Fibroblast of skin of left biceps (primary cell): ENCODE measurements around the gene TMPRSS11E.
"Not testable (repeated sequence)": the region's sequence is repeated elsewhere in the genome, so short reads cannot be mapped to it uniquely, and the experiment has no call there.

ENCODE experiments used
- DNase-seq, 2 experiments: peaks; one replicate each; pipeline ENCODE4 v3.0.0-alpha.2; 2013; ENCODE audit warnings: low read depth in 2 of 2

TMPRSS11E gene

DNA sequence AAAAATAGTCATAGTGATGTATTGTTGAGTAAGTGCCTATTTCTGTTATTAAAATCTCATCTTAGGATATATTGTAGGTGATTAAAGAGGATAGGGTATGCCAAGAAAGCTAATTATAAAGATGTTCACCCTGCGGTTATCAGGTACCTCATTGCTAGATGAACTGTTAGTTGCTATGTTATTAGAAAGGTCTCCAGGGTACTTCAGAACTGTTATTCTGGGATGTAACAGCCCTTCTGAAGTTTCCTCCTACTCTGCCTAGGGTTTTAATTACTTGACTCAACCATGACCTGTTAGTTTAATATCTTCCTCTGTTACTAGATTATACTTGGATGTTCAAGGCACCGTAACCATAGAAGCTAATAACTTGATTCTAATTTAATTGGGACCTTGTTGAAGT is 15.4 kb downstream of the TMPRSS11E start:
- no peak for DNase-seq

DNA sequence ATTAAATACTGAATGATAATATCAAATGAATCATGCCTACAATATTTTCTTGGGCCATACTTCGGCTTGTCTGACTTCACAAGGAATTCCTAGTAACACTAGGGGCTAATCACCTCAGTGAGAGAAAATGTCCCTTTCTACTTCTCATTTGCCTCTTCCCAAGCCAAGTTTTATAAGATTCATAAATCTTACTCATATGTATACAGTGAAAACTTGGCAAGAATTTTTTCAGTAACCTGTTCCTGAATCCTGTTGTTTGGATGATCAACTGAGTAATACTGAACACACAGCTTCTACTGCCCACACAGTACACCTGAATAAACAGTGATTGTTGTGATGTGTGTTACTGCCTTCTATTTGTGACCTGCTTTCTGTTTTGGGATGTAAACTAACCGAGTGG is 16.5 kb downstream of the TMPRSS11E start:
- no peak for DNase-seq

DNA sequence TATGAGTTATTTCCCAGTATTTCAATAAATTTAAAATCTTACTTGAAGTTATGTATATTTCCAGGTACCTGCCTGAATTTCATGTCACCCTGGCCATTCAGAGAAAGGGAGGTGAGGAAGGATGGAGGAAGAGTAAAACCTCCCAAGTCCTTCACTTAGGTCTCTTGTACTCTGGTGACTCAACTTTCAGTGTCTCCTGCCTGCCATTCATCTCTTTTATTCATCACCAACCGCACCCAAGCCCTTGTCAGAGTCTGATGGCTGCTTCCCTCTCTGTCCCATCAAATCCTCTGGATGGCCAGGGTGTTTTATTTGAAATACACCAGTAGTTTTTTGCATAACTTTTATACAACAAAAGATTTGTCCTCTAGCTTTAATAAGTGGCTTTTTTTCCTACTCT is 17.8 kb downstream of the TMPRSS11E start:
- DNase-seq, result no peak

DNA sequence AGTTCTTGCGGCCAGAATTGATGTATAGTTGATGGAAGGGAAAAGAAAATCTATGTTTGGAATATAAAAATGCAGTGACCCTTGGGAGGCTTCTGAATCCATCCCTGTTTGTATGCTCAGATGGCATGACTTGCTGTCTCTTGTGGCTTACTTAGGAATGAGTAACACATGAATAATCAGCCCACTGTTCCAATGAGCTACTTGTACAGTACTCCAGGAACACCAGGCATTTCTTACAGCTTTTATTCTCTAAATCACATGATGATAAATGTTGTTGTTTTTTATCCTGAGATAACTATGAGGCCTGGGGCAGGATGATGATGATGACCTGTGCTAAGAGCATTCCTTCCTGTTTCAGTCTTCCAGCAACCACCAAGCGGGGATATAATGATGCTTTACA is 18.9 kb downstream of the TMPRSS11E start:
- DNase-seq, result peak; percentile 12 to 13

DNA sequence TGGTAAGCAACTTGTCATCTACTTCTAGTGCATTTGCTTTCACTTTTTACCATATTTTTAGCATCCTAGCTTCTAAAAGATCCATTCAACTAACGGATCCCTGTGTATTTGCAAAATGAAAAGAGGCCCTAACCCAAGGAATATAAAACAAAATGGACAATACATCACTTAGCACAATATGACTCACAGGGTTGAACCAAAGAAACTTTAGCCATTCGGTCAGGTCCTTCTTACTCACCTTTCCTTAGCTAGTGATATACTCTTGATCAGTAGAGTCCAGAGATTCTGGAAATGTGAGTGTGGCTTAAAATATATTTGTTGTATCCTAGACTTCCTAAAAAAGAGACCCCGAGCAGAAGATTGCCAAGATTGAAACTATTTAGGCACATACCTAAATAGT is 19.5 kb downstream of the TMPRSS11E start:
- DNase-seq, result no peak

DNA sequence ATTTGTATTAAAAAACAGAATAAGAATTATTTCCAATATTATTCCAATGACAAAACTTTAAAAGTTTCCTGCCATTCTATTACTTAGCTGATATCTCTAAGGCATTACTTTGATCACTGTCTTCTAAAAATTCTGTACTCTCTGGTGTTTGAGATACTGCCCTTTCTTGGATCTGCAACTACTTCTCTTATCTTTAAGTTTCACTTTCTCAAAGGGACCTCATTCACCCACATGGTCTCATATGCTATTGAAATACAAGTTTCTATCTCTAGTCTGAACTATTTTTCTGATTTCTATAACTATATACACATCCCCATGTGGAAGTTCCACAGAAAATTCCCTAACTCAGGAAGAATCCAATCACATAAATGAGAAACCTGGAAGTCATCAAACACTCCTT is 22.2 kb downstream of the TMPRSS11E start:
- DNase-seq, result no peak

DNA sequence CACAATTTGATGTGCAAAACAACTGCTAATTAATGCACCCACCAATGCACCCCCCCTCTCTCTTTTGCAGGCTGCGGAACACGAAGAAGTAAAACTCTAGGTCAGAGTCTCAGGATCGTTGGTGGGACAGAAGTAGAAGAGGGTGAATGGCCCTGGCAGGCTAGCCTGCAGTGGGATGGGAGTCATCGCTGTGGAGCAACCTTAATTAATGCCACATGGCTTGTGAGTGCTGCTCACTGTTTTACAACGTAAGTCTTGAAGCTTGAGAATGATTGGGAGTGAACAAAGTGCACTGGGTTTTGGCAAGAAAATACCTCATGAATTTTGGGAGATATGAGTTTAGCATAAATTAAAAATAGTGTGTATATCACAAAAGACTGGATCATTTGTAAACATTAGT is 28.9 kb downstream of the TMPRSS11E start:
- DNase-seq, result peak; percentile 10 to 12

DNA sequence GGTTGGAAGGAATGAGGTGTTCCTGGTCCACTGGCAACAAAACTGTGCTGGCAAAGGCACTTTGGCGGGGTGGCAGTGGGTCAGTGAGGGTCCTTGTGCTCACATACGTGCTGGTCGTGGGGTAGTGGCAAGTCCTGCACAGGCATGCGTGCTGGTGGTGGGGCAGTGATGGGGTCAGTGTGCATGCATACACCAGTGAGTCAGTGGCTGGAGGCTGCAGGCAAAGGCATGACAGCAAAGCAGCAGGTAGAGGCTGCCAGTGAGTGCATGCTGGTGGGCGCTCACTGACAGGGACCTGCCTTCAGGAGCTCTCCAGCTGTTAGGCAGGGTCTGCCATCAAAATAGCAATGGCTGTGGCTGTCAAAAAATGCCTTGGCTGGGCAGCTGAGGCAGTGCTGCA is 42.1 kb downstream of the TMPRSS11E start:
- no peak for DNase-seq

DNA sequence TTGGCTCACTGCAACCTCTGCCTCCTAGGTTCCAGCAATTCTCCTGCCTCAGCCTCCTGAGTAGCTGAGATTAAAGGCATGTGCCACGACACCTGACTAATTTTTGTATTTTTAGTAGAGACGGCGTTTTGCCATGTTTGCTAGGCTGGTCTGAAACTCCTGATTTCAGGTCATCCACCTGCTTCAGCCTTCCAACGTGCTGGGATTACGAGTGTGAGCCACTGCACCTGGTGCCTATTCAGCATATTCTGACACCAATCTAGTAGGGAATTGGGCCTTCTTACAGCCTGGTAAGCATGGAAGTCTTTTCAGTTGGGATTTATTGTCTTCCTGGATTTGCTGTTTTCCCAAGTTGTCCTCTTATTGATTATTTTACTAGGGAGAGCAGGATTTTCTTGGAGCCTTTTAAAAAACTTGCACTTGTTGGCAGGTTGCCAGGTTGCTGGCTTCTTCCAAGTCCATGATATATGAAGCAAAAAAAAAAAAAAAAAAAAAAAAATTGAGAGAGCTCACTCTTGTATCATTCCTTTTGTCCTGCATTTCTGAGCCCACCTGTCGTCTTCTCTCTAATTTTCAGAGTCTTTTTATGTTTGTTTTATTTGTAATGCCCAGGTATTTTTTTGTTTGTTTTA is 43.7 kb downstream of the TMPRSS11E start:
- DNase-seq, result no peak

DNA sequence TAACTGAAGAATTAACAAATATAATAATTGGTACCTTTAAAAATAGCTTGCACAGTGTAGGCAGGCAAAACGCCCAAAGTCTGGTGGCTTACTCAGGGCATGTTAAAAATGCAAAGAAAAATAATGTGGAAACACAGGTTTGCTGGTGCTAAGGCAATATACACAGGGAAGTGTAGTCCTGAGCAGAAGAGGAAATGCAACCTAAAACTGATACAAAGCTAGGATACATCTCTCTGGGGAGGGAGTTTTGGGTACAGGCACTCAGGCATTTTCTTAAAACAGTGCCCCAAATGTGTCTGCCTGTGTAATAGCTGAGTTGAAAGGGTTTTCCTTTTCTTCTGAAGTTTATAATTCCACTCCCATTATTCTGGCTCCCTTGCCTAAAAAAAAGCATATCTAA is 47.4 kb downstream of the TMPRSS11E start:
- no peak for DNase-seq

DNA sequence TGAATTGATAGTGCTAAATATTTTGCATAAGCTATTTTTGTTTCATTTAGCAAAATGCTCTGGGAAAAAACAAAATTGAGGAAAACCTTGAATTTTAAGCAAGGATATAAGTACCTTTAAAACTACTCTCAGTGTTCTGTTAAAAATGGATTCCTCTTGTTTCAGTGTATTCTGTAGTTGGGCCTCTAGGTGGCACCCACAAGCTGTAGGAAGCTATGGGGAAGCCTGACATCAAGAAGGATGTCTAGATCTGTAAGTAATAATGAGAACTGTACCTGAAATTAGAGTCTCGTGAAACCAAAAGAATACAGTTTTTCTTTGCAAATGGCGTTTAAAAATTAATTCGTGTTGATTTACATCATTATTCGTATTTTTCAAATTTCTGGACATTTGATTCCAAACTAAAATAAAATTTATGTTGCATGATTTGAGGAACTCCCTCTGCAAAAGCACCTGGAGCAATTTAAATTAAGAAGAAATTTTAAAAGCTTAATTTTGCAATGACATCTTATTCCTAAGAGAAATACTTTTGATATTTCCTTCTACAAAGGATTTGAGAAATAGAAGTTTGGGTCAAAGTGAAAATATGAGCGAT is 51.2 kb downstream of the TMPRSS11E start:
- peak; percentile 12 to 16 for DNase-seq

DNA sequence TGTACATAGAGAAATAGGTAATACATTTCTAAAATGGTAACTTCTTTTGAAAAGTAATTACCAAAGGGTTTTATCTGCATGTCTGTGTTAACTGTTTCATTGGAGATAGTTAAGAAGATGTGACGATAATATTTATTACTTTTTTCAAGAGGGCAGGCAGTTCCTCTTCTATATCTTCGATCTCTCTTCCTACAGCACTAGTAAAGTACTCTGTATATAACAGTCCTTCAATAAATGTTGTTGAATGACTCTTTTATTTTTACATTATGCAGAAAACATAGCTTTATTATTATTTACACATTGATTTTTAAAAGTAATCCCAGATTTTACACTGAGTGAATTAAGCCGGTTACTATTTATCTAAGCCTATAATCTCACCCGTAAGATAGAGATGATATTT is 51.8 kb downstream of the TMPRSS11E start:
- no peak for DNase-seq

DNA sequence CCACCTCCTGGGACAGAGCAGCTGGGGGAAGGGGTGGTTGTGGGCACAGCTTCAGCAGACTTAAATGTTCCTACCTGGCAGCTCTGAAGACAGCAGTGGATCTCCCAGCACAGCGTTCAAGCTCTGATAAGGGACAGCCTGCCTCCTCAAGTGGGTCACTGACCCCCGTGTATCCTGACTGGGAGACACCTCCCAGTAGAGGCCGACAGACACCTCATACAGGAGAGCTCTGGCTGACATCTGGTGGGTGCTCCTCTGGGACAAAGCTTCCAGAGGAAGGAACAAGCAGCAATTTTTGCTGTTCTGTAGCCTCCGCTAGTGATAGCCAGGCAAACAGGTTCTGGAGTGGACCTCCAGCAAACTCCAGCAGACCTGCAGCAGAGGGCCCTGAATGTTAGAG is 56.2 kb downstream of the TMPRSS11E start:
- DNase-seq, result not testable (repeated sequence)

DNA sequence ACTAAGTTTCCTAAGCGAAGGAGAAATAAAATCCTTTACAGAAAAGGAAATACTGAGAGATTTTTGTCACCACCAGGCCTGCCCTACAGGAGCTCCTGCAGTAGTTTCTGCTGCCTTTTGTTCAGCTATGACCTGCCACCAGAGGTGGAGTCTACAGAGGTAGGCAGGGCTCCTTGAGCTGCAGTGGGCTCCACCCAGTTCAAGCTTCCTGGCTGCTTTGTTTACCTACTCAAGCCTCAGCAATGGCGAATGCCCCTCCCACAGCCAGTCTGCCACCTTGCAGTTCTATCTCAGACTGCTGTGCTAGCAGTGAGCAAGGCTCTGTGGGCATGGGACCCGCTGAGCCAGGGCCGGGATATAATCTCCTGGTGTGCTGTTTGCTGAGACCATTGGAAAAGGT is 57.6 kb downstream of the TMPRSS11E start:
- not testable (repeated sequence) for DNase-seq

DNA sequence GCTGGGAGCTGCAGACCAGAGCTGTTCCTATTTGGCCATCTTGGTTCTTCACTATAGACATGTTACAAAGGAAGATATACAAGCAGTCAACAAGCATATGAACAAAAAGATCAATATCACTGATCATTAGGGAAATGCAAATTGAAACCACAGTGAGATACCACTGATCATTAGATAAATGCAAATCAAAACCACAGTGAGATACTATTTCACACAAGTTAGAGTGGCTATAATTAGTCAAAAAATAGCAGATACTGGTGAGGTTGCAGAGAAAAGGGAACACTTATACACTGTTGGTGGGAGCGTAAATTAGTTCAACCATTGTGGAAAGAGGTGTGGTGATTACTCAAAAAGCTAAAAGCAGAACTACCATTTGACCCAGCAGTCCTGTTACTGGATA is 58.2 kb downstream of the TMPRSS11E start:
- DNase-seq, result not testable (repeated sequence)

DNA sequence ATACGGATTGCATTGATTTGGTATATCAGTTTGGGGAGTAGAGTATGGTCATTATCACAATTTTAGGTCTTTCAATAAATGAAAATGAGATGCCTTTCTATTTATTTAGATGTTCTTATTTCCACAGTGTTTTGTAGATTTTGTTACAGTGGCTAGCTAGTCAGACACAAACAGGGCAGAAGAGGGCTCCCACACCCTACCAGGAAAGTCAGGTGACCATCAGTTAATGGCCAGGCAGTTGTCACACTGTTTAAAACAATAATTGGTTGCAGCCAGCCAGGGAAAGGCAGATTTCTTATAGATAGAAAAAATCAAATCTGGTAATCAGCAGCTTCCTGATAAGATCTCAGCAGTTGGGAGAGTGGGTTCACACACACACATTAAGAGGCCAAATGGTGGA is 71.6 kb downstream of the TMPRSS11E start:
- DNase-seq, result no peak

DNA sequence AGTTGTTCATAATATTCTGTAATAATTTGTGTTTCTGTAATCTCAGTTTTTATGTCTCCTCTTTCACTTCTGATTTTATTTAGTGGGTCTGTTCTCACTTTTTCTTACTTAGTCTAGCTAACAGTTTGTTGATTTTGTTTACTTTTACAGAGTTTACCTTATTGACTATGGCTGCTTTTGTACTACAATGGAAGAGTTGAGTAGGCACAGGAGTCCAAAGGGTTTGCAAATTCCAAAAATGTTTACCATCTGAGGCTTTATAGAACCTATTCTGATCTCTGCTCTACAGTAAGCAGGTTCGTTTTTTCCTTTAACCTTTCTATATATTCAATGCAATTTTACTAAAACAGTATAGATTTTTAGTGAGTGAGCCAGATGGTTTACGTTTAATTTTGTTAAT is 73.7 kb downstream of the TMPRSS11E start:
- no peak for DNase-seq

DNA sequence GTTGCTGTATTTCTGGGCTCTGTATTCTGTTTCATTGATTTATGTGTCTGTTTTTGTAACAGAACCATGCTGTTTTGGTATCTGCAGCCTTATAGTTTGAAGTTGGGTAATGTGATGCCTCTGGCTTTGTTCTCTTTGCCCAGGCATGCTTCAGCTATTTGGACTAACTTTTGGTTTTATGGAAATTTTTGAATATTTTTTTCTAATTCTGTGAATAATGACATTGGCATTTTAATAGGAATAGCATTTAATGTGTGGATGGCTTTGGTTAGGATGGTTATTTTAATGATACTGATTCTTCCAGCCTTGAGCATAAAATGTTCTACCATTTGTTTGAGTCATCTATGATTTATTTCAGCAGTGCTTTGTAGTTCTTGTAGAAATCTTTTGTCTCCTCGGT is 75.0 kb downstream of the TMPRSS11E start:
- DNase-seq, result not testable (repeated sequence)

DNA sequence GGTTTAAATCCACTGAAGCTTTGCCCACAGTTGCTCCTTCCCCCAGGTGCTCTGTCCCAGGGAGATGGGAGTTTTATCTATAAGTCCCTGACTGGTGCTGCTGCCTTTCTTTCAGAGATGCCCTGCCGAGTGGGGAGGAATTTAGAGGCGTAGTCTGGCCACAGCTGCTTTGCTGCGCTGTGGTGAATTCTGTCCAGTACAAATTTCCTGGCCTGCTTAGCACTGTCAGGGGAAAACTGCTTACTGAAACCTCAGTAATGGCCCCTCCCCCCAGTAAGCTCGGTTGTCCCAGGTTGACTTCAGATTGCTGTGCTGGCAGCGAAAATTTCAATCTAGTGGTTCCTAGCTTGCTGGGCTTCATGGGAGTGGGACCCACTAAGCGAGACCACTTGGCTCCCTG is 88.7 kb downstream of the TMPRSS11E start:
- DNase-seq, result no peak

DNA sequence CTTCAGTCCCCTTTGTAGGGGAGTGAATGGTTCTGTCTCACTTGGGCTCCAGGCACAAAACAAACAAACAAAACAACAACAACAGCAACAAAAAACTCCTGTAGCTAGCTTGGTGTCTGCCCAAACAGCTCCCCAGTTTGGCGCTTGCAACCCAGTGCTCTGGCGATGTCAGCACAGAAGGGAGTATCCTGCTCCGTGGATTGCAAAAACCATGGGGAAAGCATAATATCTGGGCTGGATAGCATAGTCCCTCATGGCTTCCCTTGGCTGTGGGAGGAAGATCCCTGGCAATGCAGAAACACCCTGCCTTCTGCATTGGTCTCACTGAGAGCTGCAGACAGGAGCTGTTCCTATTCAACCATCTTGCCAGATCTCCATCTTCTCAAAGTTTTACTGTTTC is 89.1 kb downstream of the TMPRSS11E start:
- DNase-seq, result no peak

DNA sequence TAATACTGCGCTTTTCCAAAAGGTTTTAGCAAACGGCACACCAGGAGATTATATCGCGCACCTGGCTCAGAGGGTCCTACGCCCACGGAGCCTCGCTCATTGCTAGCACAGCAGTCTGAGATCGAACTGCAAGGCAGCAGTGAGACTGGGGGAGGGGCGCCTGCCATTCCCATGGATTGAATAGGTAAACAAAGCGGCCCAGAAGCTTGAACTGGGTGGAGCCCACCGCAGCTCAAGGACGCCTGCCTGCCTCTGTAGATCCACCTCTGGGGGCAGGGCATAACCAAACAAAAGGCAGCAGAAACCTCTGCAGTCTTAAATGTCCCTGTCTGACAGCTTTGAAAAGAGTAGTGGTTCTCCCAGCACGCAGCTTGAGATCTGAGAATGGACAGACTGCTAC is 95.5 kb downstream of the TMPRSS11E start:
- not testable (repeated sequence) for DNase-seq
